AG09309 (cell line): ENCODE results near the gene TUBGCP3.
"Not testable (repeated sequence)": the region's sequence is repeated elsewhere in the genome, so short reads cannot be mapped to it uniquely, and the experiment has no call there.

ENCODE experiments used
- DNase-seq: peaks from one replicate; pipeline ENCODE4 v3.0.0-alpha.2; 2010; ENCODE audit warnings: low read depth
- H3K4me3 ChIP-seq: 2 replicates; pipeline ENCODE4 v1.5.1; 2011; ENCODE audit warnings: mild to moderate bottlenecking, low read depth, low read length, moderate library complexity; ENCODE audit not compliant: control insufficient read depth
- TF ChIP-seq, protein P1 (sequence below): IDR thresholded peaks from 2 replicates; pipeline ENCODE4 v1.5.1; 2011; ENCODE audit warnings: mild to moderate bottlenecking, low read depth, low read length, inconsistent platforms; ENCODE audit not compliant: insufficient read depth, control insufficient read depth; ENCODE audit errors: missing control alignments

TUBGCP3 gene

DNA sequence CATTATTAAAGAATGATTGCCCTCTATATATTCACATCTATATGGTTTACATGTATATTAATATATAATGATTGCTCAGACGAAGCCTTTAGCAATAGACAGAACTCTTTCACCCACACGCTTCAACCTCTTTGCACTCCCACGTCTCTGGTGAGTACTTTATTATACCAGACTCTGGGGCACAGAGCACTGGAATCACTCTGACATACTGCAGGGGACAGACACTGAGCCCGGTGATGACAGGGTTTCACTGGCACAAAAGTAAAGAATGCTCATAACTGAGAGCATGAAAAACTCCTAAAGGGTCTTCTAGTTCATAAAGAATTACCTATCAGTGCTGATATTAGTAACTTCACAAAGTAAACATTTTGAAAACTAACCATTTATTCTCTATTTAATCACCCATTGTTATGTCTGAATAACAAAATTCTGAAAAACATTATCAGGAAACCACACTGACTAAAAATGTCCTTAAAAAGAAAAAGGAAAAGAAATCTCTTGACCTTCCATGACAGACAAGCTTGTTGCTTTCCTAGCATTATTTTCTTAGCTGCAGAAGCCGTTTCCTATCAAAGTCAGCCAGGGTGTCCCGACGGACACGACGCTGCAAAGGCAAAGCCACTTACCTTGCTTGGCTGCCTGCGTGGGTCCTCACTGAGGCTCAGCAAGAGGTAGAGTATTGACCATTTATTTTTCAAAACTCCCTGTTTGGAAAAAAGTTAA lies 29.1 kb downstream of the TUBGCP3 start:
- TF ChIP-seq, protein P1, sequence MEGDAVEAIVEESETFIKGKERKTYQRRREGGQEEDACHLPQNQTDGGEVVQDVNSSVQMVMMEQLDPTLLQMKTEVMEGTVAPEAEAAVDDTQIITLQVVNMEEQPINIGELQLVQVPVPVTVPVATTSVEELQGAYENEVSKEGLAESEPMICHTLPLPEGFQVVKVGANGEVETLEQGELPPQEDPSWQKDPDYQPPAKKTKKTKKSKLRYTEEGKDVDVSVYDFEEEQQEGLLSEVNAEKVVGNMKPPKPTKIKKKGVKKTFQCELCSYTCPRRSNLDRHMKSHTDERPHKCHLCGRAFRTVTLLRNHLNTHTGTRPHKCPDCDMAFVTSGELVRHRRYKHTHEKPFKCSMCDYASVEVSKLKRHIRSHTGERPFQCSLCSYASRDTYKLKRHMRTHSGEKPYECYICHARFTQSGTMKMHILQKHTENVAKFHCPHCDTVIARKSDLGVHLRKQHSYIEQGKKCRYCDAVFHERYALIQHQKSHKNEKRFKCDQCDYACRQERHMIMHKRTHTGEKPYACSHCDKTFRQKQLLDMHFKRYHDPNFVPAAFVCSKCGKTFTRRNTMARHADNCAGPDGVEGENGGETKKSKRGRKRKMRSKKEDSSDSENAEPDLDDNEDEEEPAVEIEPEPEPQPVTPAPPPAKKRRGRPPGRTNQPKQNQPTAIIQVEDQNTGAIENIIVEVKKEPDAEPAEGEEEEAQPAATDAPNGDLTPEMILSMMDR, result no peak
- H3K4me3 ChIP-seq, result no peak overlapping the region
- DNase-seq, result no peak

DNA sequence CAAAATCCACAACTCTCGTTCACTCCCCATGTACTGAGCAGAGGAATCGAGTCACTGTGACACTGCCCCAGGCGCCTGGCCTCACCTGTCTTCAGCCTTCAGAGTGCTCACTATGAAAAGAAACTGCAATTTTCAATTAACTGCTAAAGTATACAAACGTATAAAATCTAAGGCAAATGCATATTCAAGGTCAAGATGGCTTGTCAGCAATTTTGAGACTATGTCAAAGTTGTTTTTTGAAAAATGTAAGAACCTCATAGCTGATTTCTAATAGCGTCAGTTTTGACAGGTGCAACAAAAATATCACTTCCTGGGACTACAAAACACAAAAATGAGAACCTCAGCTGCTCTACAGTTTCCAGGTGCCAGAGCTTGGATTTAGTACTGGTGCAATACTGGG lies 31.4 kb downstream of the TUBGCP3 start:
- no peak for DNase-seq
- H3K4me3 ChIP-seq, result no peak overlapping the region
- TF ChIP-seq, protein P1, result no peak

DNA sequence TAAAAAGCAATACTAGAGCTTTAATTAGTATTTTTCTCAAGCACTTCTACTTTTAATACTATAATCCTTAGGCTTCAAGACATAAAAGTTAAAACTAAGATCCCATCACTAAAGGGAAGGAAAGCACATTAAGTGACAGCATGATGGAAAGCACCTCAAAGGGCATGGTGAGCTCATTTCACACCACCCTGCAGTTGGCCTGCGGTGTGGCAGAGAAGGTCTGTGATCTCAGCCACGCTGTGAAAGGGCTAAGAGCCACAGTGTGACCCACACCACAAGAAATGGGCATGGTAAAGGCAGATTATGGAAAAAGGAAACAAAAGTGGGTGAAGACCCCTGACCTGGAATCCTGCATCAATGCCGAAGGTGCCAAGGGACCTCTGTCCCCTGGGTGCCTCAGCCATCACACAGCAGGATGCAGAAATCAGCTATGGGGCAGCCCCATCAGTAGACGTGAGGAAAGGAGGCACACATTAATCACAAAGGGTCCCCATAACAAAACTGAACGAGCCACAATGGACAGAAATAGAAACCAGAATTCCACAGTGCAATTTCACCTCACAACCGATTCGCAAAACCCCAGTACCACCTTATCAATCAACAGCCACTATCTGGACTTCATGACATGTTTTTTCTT lies 33.6 kb downstream of the TUBGCP3 start:
- no peak overlapping the region for H3K4me3 ChIP-seq
- TF ChIP-seq, protein P1, result no peak
- no peak for DNase-seq

DNA sequence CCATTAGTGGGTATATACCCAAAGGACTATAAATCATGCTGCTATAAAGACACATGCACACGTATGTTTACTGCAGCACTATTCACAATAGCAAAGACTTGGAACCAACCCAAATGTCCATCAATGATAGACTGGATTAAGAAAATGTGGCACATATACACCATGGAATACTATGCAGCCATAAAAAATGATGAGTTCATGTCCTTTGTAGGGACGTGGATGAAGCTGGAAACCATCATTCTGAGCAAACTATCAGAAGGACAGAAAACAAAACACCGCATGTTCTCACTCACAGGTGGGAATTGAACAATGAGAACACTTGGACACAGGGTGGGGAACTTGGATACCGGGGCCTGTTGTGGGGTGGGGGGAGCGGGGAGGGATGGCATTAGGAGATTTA lies 39.0 kb downstream of the TUBGCP3 start:
- not testable (repeated sequence) for DNase-seq, H3K4me3 ChIP-seq

DNA sequence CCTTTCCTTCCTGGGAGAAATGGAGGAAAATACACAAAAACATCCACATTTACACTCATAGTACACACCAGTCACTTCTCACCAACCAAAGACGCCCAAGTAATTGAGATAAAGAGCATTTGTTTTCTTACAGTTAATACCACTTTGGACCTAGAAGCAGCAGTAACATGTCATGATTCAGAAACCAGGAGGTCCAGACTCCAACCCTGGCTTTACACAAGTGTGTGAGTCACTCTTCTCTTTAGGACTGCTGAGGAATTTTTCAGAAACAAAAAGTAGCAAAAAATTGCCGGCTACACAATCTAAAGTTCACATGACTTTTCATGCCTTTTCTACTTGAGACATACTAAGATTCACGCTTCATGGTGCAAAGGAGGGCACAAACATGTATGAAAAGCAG lies 42.1 kb downstream of the TUBGCP3 start:
- H3K4me3 ChIP-seq, result no peak overlapping the region
- TF ChIP-seq, protein P1, result no peak
- DNase-seq, result peak; percentile 63

DNA sequence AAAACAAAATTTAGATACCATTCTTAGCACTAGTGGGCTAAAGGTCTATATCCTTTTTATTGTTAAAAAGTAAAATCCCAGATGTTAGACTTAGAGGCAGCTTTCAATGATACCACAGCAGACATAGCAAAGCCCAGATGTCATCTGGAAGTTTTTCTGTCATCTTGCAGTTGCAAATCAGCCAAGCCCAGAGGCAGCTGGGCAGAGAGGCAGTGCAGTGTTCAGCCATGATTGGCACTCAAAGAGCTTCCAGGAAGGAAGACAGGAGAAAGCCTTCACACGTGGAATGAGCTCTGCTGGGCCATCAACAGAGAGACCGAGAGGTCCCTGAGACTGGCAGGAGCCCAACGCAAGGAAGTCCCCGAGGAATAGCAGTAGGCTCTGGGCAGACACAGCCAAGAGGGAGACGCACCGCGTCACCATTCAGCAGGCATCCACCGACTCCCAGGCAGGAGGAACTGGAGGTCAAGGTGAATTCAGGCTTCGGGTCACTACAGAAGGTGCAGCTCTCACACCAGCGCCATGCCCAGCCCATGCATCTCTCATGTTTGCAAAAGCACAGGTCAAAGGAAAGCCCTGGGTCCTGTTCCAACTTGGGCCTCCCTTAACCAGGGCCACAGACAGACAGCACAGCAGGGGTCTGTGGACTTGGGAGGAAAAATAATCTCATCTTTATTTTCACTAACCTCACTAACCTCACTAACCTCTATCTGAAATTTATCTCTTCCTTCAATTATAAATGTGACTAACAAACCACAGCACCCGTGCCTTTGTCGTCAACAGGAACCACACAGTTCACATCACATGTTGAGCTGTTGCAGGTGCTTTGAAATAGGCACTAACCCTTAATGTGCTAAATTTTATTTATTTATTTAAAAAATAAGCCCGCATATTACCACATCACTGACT lies 54.9 kb downstream of the TUBGCP3 start:
- H3K4me3 ChIP-seq, result no peak overlapping the region
- DNase-seq, result no peak
- TF ChIP-seq, protein P1, result no peak
